ENCODE measurements around the gene TSNAXIP1.

TSNAXIP1 gene

DNA sequence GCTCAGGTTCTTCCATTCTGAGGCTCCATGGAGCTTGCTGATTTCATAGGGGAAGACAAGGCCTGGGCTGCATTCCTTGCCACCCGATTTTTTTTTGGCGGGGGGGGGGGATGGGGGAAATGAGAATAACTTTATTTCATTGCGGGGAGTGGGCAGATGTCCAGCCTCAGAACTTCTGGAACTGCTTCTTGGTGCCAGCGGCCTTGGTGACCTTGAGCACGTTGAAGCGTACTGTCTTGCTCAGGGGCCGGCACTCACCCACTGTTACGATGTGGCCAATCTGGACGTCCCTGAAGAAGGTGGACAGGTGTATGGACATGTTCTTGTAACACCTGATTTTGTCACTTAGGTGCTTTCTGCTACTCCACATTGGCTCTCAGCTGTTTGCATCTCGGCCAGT lies 49.1 kb downstream of the TSNAXIP1 start (continued):
- TF ChIP-seq, protein P1, sequence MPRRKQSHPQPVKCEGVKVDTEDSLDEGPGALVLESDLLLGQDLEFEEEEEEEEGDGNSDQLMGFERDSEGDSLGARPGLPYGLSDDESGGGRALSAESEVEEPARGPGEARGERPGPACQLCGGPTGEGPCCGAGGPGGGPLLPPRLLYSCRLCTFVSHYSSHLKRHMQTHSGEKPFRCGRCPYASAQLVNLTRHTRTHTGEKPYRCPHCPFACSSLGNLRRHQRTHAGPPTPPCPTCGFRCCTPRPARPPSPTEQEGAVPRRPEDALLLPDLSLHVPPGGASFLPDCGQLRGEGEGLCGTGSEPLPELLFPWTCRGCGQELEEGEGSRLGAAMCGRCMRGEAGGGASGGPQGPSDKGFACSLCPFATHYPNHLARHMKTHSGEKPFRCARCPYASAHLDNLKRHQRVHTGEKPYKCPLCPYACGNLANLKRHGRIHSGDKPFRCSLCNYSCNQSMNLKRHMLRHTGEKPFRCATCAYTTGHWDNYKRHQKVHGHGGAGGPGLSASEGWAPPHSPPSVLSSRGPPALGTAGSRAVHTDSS (tag by site-specific recombination; IDR thresholded peaks at IDR 0.05), result no peak

- CTCF ChIA-PET, result interaction anchor here (0.8 to 1.4 kb wide), 5 partner anchors 27 to 137 kb away, joined by 3 to 5 read pairs (median 3); no protein-coding TSS in a partner anchor
- POLR2A ChIA-PET, result interaction anchor here (1.2 kb wide), 1 partner anchor 40 kb away, joined by 3 read pairs; no protein-coding TSS in a partner anchor
These were observed 50.3 kb downstream of the TSNAXIP1 start for GRCh38 chr16:67856927-67857546.

DNA sequence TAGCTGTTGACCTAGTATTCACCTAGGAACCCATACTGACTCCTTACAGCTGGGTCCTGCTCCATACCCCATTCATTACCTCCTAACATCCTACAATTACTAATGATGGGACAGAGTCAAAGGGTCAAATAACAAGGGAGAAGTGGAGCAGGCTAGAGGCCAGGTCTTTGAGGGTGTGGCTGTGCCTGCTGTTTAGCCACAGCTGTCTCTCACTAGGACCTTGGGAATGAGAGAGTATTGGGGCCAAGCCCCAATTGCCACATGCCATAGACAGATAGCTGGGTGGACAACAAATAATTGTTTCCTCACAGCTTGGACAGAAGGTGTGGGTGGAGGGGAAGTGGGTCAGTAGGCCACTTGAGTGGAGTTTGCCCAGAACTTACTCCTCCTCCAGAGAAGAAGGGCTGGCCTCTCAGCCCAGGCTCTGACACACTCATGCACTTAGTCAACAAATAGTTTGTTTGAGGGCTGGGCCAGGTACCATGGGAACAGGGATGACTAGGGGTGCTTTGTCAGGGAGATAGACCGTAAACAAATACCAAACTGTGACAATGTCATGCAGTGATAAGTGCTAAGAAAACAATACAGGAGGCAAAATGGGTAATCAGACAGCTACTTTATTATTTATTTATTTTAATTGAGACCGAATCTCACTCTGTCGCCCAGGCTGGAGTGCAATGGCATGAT lies 51.0 kb downstream of the TSNAXIP1 start:
- Histone ChIP-seq H3K36me3 (ENCODE audit: control insufficient read depth in 2 of 2, insufficient read depth in 1 of 2, low read length in 2 of 2) (peaks cover 0 to 50% of the 10 kb centered on the region in 2 experiments; a peak in 2 of 3 replicates), H3K4me1 (ENCODE audit: control insufficient read depth, insufficient read depth, low read length) (peaks cover 13% of the 10 kb centered on the region), H3K4me3 (ENCODE audit: low read depth, low read length) (no peak overlapping the region), H3K27ac (ENCODE audit: extremely low read depth, low read depth, low read length) (no peak overlapping the region), H3K9me3 (ENCODE audit: control insufficient read depth, insufficient read depth, low read depth, low read length) (no peaks in the 10 kb centered on the region)
- ChIA-PET POLR2A (interaction anchor here (0.9 kb wide), 1 partner anchor 34 kb away, joined by 3 read pairs; no protein-coding TSS in a partner anchor), CTCF (interaction anchor here (0.5 to 1.4 kb wide), 5 partner anchors 26 to 136 kb away, joined by 3 to 5 read pairs (median 3); no protein-coding TSS in a partner anchor)
- TF ChIP-seq FEZF1 (tag by site-specific recombination; IDR thresholded peaks at IDR 0.05) (0 out of 2 replicates have a peak, but pooled peaks have one; percentile 8), ZFHX2 (tag by site-specific recombination; conservative IDR thresholded peaks at IDR 0.05) (0 out of 2 replicates have a peak, but pooled peaks have one; percentile 30), EGR2 (tag by site-specific recombination; IDR thresholded peaks at IDR 0.05; ENCODE audit: low read depth) (peak; percentile 48; the same call in 1 of the 2 replicates), ZNF626 (tag by site-specific recombination; IDR thresholded peaks at IDR 0.05) (no peak)

More at GRCh38 chr16:67856927-67857546, 50.3 kb downstream of the TSNAXIP1 start:
- H3K4me1 ChIP-seq (ENCODE audit: control insufficient read depth, insufficient read depth, low read length), result peaks cover 12% of the 10 kb centered on the region
- H3K9me3 ChIP-seq (ENCODE audit: control insufficient read depth, insufficient read depth, low read depth, low read length), result no peaks in the 10 kb centered on the region
- H3K36me3 ChIP-seq (ENCODE audit: control insufficient read depth in 2 of 2, insufficient read depth in 1 of 2, low read length in 2 of 2), result peaks cover 0 to 45% of the 10 kb centered on the region in 2 experiments; a peak in 2 of 3 replicates
- 0 out of 2 replicates have a peak overlapping the region, but pooled peaks have one; percentile 14 for H3K27ac ChIP-seq (ENCODE audit: extremely low read depth, low read depth, low read length)
- H3K4me3 ChIP-seq (ENCODE audit: low read depth, low read length), result no peak overlapping the region
- TF ChIP-seq ZNF624 (tag by site-specific recombination; IDR thresholded peaks at IDR 0.05) (no peak), ZSCAN16 (tag by site-specific recombination; IDR thresholded peaks at IDR 0.05) (peak; percentile 90)

DNA sequence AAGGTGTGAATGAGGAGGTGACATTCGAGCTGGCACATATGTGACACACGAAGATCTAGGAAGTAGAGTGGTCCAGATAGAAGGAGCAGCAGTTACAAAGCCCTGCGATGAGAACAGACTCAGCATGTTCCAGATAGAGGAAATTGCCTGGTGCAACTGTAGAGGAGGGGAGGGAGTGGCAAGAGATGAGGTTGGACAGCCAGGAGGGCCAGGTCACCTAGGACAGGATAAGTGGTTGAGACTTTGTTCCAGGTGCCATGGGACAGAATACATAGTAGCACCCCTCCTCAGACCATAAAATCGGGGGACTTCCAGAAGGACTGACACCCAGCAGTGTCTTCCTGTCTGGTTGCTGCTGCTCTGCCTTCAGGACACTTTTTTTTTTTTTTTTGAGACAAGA lies 51.8 kb downstream of the TSNAXIP1 start:
- H3K4me3 ChIP-seq (ENCODE audit: low read depth, low read length), result no peak overlapping the region
- H3K27ac ChIP-seq (ENCODE audit: extremely low read depth, low read depth, low read length), result no peak overlapping the region
- TF ChIP-seq ZXDB (tag by site-specific recombination; IDR thresholded peaks at IDR 0.05), result no peak
- TF ChIP-seq ZNF433 (tag by site-specific recombination; IDR thresholded peaks at IDR 0.05; ENCODE audit: low read depth), result no peak
- no peak for TF ChIP-seq GFI1B (tag by site-specific recombination; IDR thresholded peaks at IDR 0.05)
- TF ChIP-seq ZNF843 (tag by site-specific recombination; IDR thresholded peaks at IDR 0.05), result no peak
- TF ChIP-seq, protein P2, sequence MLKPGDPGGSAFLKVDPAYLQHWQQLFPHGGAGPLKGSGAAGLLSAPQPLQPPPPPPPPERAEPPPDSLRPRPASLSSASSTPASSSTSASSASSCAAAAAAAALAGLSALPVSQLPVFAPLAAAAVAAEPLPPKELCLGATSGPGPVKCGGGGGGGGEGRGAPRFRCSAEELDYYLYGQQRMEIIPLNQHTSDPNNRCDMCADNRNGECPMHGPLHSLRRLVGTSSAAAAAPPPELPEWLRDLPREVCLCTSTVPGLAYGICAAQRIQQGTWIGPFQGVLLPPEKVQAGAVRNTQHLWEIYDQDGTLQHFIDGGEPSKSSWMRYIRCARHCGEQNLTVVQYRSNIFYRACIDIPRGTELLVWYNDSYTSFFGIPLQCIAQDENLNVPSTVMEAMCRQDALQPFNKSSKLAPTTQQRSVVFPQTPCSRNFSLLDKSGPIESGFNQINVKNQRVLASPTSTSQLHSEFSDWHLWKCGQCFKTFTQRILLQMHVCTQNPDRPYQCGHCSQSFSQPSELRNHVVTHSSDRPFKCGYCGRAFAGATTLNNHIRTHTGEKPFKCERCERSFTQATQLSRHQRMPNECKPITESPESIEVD (tag by site-specific recombination; IDR thresholded peaks at IDR 0.05), result no peak
- no peak for TF ChIP-seq AEBP2 (tag by site-specific recombination; IDR thresholded peaks at IDR 0.05; ENCODE audit: borderline replicate concordance)
- TF ChIP-seq ZNF585B (tag by site-specific recombination; IDR thresholded peaks at IDR 0.05), result no peak
- H3K9me3 ChIP-seq (ENCODE audit: control insufficient read depth, insufficient read depth, low read depth, low read length), result no peaks in the 10 kb centered on the region
- CTCF ChIA-PET, result interaction anchor here (0.5 to 1.4 kb wide), 6 partner anchors 14 to 84 kb away, joined by 3 to 5 read pairs (median 4); partner anchors contain the start of gene EDC4
- H3K36me3 ChIP-seq (ENCODE audit: control insufficient read depth in 2 of 2, insufficient read depth in 1 of 2, low read length in 2 of 2), result peaks cover 0 to 59% of the 10 kb centered on the region in 2 experiments; a peak in 2 of 3 replicates
- POLR2A ChIA-PET, result interaction anchor here (0.9 kb wide), 1 partner anchor 34 kb away, joined by 3 read pairs; no protein-coding TSS in a partner anchor
- H3K4me1 ChIP-seq (ENCODE audit: control insufficient read depth, insufficient read depth, low read length), result peaks cover 15% of the 10 kb centered on the region

Data from HEK293 (cell line).